ENCODE data around the gene XAB2. TPM values are rescaled to one million over a fixed set of nuclear protein-coding genes. Genes with fewer than 3 reads are reported as not detected.

Gene XAB2
- total RNA-seq, 1 donor from 2014 or later = 46.5 TPM

DNA sequence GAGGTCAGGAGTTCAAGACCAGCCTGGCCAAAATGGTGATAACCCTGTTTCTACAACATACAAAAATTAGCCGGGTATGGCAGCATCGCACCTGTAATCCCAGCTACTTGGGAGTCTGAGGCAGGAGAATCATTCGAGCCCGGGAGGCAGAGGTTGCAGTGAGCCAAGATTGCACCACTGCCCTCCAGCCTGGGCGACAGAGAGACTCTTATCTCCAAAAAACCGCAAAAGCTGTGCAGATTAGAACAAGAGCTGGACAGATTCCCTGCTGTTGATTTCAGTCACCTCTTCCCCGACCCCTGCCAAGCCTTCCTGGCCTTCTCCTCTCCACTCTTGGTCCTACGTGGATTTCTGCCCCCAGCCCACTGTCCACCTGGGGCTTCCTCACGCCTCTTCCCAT is 25.4 kb downstream of the XAB2 start:
- no peaks in the 10 kb centered on the region for H3K4me1 Mint-ChIP-seq (ENCODE audit: unreplicated experiment)
- H3K36me3 Mint-ChIP-seq = peaks cover 7% of the 10 kb centered on the region
- H3K9me3 Mint-ChIP-seq = no peaks in the 10 kb centered on the region
- TF ChIP-seq, protein P1, sequence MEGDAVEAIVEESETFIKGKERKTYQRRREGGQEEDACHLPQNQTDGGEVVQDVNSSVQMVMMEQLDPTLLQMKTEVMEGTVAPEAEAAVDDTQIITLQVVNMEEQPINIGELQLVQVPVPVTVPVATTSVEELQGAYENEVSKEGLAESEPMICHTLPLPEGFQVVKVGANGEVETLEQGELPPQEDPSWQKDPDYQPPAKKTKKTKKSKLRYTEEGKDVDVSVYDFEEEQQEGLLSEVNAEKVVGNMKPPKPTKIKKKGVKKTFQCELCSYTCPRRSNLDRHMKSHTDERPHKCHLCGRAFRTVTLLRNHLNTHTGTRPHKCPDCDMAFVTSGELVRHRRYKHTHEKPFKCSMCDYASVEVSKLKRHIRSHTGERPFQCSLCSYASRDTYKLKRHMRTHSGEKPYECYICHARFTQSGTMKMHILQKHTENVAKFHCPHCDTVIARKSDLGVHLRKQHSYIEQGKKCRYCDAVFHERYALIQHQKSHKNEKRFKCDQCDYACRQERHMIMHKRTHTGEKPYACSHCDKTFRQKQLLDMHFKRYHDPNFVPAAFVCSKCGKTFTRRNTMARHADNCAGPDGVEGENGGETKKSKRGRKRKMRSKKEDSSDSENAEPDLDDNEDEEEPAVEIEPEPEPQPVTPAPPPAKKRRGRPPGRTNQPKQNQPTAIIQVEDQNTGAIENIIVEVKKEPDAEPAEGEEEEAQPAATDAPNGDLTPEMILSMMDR (conservative IDR thresholded peaks at IDR 0.05) = no peak
- peak overlapping the region; percentile 37 for H3K27ac Mint-ChIP-seq
- H3K4me3 Mint-ChIP-seq = no peak overlapping the region
- DNase-seq (ENCODE audit: extremely low spot score, unreplicated experiment) = no peak
- H3K27me3 Mint-ChIP-seq = no peaks in the 10 kb centered on the region

DNA sequence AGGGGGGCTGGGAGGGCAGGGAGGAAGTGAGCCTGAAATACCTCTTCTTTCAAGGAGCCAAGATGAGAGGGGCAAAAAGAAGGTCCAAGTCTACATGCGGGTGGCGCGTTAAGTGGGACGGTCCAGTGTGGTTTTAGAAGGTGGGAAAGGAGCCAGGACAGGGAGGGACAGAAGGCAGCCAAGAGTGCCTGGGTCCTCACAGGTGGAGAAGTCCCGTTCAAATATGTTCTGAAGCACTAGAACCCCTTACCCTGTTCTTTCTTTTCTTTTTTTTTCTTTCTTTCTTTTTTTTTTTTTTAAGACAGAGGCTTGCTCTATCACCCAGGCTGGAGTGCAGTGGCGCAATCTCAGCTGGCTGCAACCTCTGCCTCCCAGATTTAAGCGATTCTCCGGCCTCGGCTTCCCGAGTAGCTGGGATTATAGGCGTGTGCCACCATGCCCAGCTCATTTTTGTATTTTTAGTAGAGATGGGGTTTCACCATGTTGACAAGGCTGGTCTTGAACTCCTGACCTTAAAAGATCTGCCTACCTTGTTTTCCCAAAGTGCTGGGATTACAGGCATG is 26.3 kb downstream of the XAB2 start:
- H3K27ac Mint-ChIP-seq = no peak overlapping the region

DNA sequence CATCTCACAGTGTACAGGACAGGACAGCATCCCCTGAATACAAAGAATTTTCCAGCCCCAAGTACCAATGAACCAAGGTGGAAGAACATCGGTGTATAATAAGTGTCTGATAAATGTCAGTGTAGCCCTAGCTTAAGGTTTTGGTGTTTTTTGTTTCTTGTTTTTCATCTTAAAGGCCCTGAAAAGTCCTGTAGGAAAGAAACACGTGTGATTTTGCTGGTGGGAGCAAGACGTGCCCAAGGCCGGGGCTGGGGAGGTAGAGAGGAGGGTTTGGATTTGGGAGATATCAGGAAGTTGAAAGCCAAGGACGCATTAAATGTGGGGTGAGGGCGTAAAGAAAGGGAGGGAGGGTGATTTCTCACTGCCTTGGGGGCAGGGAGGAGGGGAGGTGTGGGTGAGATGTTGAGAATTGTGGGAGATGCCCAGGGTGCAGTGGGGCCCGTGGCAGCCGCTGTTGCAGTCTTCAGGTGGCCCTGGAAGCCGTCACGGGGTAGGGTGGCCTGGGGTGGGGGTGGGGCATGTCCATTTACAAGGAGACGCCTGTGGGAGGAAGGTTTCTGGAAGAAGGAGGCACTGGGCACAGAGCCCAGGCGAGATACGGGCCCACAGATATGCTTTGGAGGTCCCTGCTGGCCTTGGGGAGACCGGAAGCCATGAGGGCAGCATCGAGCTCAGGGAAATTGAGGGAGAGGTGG is 27.0 kb downstream of the XAB2 start:
- TF ChIP-seq, protein P1 (conservative IDR thresholded peaks at IDR 0.05) = no peak
- no peak overlapping the region for H3K4me3 Mint-ChIP-seq
- H3K27me3 Mint-ChIP-seq = peaks cover 9% of the 10 kb centered on the region
- peaks cover 9% of the 10 kb centered on the region for H3K4me1 Mint-ChIP-seq (ENCODE audit: unreplicated experiment)
- no peaks in the 10 kb centered on the region for H3K9me3 Mint-ChIP-seq
- H3K36me3 Mint-ChIP-seq = peaks cover 4% of the 10 kb centered on the region
- no peak overlapping the region for H3K27ac Mint-ChIP-seq
- no peak for DNase-seq (ENCODE audit: extremely low spot score, unreplicated experiment)

More for the DNA sequence above, 26.3 kb downstream of the XAB2 start:
- H3K4me1 Mint-ChIP-seq (ENCODE audit: unreplicated experiment) = peaks cover 3% of the 10 kb centered on the region
- no peak overlapping the region for H3K4me3 Mint-ChIP-seq
- TF ChIP-seq, protein P1 (conservative IDR thresholded peaks at IDR 0.05) = no peak
- no peaks in the 10 kb centered on the region for H3K9me3 Mint-ChIP-seq
- peaks cover 4% of the 10 kb centered on the region for H3K36me3 Mint-ChIP-seq
- peaks cover 3% of the 10 kb centered on the region for H3K27me3 Mint-ChIP-seq
- DNase-seq (ENCODE audit: extremely low spot score, unreplicated experiment) = no peak

DNA sequence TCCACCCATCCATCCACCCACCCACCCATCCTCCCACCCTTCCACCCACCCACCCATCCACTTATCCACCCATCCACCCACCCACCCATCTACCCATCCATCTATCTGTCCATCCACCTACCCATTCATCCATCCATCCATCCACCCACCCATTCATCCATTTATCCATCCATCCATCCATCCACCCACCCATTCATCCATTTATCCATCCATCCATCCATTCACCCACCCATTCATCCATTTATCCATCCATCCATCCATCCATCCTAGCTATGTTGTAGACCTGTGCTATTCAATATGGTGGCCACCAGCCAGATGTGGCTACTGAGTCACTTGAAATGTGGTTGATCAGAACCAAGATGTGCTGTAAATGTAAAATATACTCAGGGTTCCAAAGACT is 28.6 kb downstream of the XAB2 start:
- no peak overlapping the region for H3K27ac Mint-ChIP-seq
- no peak for DNase-seq (ENCODE audit: extremely low spot score, unreplicated experiment)
- peaks cover 3% of the 10 kb centered on the region for H3K36me3 Mint-ChIP-seq
- peaks cover 13% of the 10 kb centered on the region for H3K4me1 Mint-ChIP-seq (ENCODE audit: unreplicated experiment)
- H3K4me3 Mint-ChIP-seq = no peak overlapping the region
- TF ChIP-seq, protein P1 (conservative IDR thresholded peaks at IDR 0.05) = no peak
- H3K9me3 Mint-ChIP-seq = no peaks in the 10 kb centered on the region
- peaks cover 15% of the 10 kb centered on the region for H3K27me3 Mint-ChIP-seq

DNA sequence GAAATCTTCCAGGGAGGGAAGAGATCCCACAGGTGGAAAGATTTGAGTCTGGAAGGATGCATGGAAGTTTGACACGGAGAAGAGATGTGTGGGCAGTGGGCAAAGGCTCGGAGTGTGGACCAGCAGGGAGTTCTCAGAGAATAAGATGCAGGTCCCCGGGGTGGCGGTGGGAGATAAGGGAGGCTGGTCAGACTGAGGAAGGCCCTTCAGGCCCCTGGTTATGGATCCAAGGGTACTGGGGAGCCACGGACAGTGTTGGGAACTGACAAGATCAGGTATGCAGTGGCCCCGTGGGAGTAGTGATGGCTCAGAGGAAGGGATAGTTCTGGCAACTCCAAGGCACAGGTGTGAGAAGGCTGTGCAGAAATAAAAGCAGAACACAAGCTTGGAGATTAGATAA is 31.2 kb downstream of the XAB2 start:
- H3K27ac Mint-ChIP-seq = peak overlapping the region; percentile 67
- H3K27me3 Mint-ChIP-seq = peaks cover 32% of the 10 kb centered on the region
- TF ChIP-seq, protein P1 (conservative IDR thresholded peaks at IDR 0.05) = no peak
- H3K4me1 Mint-ChIP-seq (ENCODE audit: unreplicated experiment) = peaks cover 18% of the 10 kb centered on the region
- H3K4me3 Mint-ChIP-seq = peak overlapping the region; percentile 87
- no peaks in the 10 kb centered on the region for H3K36me3 Mint-ChIP-seq
- no peak for DNase-seq (ENCODE audit: extremely low spot score, unreplicated experiment)
- no peaks in the 10 kb centered on the region for H3K9me3 Mint-ChIP-seq
